ENCODE measurements around the gene SMIM9. TPM values are rescaled to one million over a fixed set of nuclear protein-coding genes. Genes with fewer than 3 reads are reported as not detected.

Gene SMIM9
- total RNA-seq, 1 experiment from 2014 or later, result not detected

DNA sequence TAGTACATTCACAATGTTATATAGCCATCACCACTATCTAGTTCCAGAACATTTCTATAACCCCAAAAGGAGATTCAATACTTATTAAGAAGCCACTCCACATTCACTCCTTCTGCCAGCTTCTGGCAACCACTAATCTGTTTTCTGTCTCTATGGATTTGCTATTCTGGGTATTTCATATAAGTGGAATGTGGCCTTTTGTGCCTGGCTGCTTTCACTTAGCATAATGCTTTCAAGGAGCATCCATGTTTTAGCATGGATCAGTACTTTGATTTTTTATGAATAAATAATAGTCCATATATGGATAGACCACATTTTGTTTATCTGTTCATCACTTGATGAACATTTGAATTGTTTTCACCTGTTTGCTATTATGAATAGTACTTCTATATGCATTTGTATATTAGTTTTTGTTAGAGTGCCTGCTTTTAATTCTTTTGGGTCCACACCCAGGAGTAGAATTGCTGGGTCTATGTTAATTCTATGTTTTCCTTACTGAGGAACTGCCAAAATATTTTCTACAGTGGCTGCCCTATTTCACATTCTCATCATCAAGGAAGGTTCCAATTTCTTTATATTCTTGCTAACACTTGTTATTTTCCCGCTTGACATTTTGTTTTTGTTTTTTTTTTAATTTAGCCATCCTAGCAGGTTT, 16.6 kb upstream of the SMIM9 start:
- ChIA-PET CTCF (no interaction called here), RAD21 (ENCODE audit: low non-redundant PET in 1 of 2, low total read pairs in 2 of 2, uncharacterized antibody in 2 of 2, unreplicated experiment in 2 of 2) (no interaction called here), POLR2A (no interaction called here)
- H4K20me1 ChIP-seq (ENCODE audit: insufficient read depth), result no peaks in the 10 kb centered on the region
- H2AFZ ChIP-seq (ENCODE audit: low read depth, low read length, poor library complexity, severe bottlenecking), result no peak overlapping the region
- H3K9me3 ChIP-seq (ENCODE audit: control insufficient read depth in 1 of 2, insufficient read depth in 1 of 2, low read depth in 1 of 2, low read length in 2 of 2), result no peaks in the 10 kb centered on the region
- H3K79me2 ChIP-seq (ENCODE audit: insufficient read depth, low read length), result no peaks in the 10 kb centered on the region
- H3K4me2 ChIP-seq (ENCODE audit: low read length), result no peak overlapping the region
- no peak overlapping the region for H3K9ac ChIP-seq (ENCODE audit: low read length)
- no peak overlapping the region for H3K27ac ChIP-seq (ENCODE audit: low read depth, low read length)
- H3K4me1 ChIP-seq (ENCODE audit: control insufficient read depth in 1 of 2, insufficient read depth in 2 of 2, low read length in 2 of 2), result no peaks in the 10 kb centered on the region
- BruUV-seq (replicated peaks), result no TSS peak
- ATAC-seq (no peak), DNase-seq (ENCODE audit: low read depth, low spot score) (no peak)
- no peaks in the 10 kb centered on the region for H3K36me3 ChIP-seq (ENCODE audit: control insufficient read depth in 1 of 2, insufficient read depth in 2 of 2, low read length in 2 of 2)
- H3K27me3 ChIP-seq (ENCODE audit: insufficient read depth, low read length), result no peaks in the 10 kb centered on the region
- intact Hi-C loops (cut with micrococcal nuclease), result no loop called here
- TF ChIP-seq CTCF (IDR thresholded peaks at IDR 0.05 in 2 of 3, conservative IDR thresholded peaks at IDR 0.05 in 1 of 3; ENCODE audit: borderline replicate concordance in 1 of 3, insufficient read depth in 1 of 3, low read depth in 2 of 3, low read length in 2 of 3) (no peak), JUND (IDR thresholded peaks at IDR 0.05) (no peak), SP1 (IDR thresholded peaks at IDR 0.05; ENCODE audit: low read depth) (no peak), CBX3 (IDR thresholded peaks at IDR 0.05; ENCODE audit: low read depth) (no peak), ZFX (IDR thresholded peaks at IDR 0.05) (no peak), ZBTB33 (IDR thresholded peaks at IDR 0.05; ENCODE audit: extremely low read depth, insufficient replicate concordance, low read length) (no peak), EGR1 (IDR thresholded peaks at IDR 0.05; ENCODE audit: low read depth) (no peak), FOSL1 (IDR thresholded peaks at IDR 0.05; ENCODE audit: low read depth) (no peak), CEBPB (IDR thresholded peaks at IDR 0.05; ENCODE audit: low read depth) (no peak)
- TF ChIP-seq, protein P1, sequence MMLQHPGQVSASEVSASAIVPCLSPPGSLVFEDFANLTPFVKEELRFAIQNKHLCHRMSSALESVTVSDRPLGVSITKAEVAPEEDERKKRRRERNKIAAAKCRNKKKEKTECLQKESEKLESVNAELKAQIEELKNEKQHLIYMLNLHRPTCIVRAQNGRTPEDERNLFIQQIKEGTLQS (IDR thresholded peaks at IDR 0.05), result no peak
- H3K4me3 ChIP-seq (replicated peaks in 1 of 2; ENCODE audit: low read depth in 1 of 2, low read length in 2 of 2), result no peak overlapping the region
- no peaks in the 10 kb centered on the region for H3K9me2 ChIP-seq (ENCODE audit: insufficient read depth)
